GM18868 (cell line): ENCODE measurements around the gene OBSL1.
A peak's percentile ranks its signal among the peaks of the same experiment; 100 is the strongest.

Source experiments
- ATAC-seq: cut with Tn5 transposase; IDR thresholded peaks from one replicate; pipeline ENCODE4 v1.9.1; 2021; ENCODE audit warnings: mild to moderate bottlenecking, moderate library complexity; ENCODE audit not compliant: unreplicated experiment

The OBSL1 gene

DNA sequence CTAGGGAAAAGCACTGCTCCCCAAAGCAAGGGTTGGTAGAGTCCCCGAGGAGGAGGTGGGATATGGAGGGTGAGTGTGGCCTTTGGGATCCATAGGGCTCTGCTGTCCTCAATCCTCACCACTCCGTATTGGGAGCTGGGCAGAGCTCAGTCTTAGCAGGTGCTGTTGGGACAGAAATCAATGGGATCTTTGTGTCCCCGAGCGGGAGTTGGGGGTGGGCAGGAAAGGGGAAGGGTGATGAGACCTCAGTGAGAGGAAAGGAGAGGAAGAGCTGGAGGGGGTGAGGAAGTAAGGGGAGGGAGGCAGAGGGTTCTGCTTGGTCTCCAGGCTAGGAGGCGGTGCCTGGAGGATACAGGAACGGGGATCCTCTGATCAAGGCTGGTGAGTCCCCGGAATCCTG is 54.5 kb downstream of the OBSL1 start:
- ATAC-seq, result no peak

DNA sequence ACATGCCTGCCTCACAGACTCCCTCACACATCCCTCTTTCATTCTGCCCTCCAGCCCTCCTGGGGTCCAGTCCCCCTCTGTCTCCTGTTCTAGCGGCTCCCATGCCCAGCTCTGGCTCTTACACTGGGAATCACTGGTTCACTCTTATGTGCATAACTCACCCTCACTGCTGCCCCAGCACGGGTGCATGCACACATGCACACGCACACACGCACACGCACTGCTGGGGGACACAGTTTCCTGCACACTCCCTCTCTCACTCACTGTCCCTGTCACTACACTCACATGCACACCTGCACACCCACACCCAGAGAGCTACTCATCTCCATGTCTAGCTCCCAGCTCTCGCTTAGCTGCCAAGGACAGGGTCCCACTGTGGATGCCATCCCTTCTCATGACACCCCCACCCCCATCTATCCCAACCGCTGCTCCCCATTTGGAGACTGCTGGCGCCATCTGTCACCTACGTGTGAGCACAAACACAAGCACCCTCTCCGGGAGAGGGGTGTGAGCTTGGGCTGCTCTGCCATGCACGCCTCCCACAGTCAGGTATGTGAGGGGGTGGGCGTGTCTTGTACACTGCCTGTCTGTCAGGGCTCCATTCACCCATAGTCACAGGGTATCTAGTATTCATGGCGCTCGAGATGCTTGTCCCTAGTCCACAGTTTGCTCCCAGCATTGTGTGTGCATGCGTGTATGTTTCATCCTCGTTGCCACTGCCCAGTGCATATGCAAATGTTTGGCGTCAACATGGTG is 55.3 kb downstream of the OBSL1 start:
- ATAC-seq, result no peak

DNA sequence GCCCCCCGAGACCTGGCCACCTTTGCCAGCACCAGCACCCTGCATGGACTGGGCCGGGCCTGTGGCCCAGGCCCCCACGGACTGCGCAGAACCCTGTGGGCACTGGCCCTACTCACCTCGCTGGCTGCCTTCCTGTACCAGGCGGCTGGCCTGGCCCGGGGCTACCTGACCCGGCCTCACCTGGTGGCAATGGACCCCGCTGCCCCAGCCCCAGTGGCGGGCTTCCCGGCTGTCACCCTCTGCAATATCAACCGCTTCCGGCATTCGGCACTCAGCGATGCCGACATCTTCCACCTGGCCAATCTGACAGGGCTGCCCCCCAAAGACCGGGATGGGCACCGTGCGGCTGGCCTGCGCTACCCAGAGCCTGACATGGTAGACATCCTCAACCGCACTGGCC is 56.5 kb downstream of the OBSL1 start:
- no peak for ATAC-seq

DNA sequence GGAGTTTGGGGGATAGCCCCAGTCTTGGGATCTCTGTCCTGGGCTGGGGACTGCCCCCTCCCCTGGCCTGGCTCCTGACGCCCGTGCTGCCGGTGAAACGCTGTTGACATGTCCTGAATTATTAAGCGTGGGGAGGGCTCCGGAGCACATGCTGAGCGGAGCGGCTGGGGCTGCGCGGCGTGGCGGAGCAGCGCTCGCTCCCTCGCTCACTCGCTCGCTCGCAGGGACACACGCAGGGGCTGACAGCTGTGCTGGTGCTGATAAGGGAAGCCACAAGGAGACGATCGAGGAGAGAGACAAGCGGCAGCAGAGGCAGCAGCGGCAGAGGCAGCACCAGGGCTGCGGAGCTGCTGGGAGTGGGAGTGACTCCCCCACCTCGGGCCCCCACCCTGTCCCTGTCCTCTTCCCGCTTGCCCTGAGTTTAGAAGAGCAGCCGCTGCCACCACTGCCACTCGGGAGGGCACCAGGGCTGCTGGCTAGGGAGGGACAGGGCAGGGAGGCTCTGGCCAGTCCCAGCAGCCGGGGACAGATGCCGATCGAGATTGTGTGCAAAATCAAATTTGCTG is 57.1 kb downstream of the OBSL1 start, which contains the start of gene ASIC4:
Gene ASIC4, plus strand, starts transcription at position 287 of the 566 bp plus-strand sequence. Its CDS starts 243 bp downstream, at position 530.
- no peak for ATAC-seq

DNA sequence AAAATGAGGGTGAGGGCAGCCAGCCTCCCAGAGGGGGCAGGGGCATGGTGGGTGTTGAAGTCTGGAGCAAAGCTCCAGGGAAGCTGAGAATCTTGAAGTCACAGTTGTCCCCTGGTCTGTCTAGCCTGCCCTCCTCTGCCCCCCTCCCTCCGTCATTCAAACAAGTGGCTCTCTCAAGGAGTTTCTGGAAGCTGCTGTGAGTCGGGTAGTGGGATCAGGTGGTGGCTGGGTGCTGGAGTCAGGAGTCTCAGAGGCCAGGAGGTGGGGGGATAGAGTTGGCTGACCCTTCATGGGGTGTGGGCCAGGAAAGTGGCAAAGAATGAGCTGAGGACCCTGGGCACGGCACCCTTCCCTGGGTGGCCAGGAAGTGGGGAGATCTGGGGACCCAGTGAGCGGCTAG is 57.6 kb downstream of the OBSL1 start:
- no peak for ATAC-seq

DNA sequence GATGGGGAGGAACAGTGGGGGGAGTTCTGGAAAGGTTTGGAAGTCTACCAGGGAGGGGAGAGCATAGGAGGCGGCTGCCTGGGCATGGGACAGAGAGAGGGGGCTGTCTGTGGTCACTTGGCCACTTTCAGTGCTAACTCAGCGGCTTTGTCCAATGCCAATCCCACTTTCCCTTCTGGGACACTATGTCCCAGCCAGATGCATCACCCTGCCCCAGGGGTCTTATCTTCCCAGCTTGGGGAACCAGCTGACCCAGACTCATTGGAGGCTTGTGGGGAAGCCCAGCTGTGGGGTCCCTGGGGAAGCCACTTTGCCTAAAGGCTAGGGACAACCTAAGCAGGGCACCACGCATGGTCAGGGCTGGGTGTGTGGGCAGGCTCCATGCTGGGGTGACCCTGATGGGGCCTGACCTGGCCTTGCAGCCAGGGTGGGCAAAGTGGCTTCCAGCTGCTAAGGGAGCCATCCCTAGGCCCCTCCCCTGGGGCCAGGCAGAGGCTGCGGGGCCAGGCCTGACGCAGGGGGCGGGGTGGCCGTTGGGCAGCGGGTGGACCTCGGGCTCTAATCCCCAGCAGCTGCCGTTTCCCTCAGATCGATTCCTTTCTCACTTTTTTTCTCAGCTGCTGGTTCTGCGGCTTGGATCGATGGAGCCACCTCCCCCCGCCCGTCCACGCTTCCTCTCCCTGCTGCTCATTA is 58.7 kb downstream of the OBSL1 start:
- no peak for ATAC-seq

DNA sequence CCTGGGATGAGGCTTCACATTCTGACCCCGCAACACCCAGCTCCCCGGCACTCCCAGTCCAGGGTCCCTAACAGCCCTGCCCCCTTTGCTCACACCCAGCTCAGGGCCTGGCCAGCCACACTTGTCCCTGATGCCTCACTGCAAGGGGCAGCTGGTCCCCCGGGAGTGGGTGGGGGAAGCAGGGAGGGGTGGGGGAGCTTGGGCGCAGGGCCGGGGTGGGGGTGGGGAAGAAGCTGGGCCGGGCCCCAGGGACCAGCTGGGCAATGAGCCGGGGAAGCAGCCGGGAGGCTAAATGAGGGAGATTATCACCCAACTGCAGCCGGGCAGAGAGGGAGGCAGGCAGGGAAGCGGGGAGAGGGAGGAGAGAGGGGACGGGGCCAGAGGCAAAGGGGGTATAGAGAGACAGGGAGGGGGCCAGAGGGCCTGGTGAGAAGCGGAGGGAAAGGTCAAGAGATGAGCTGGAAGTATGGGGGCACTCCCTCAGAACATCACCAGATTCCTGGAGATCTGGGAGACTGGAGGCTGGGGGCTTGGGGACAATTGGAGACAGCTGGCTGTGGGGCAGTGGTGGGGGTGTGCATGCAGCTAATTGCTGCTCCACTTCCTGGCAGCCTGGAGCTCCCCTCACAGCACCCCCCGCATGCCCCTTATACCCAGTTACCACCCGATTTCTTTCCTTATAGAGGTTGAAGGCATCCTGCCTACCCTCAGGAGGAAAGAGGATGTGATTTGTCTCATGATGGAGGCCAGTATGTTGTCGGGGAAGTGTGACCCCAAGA is 59.6 kb downstream of the OBSL1 start:
- no peak for ATAC-seq

DNA sequence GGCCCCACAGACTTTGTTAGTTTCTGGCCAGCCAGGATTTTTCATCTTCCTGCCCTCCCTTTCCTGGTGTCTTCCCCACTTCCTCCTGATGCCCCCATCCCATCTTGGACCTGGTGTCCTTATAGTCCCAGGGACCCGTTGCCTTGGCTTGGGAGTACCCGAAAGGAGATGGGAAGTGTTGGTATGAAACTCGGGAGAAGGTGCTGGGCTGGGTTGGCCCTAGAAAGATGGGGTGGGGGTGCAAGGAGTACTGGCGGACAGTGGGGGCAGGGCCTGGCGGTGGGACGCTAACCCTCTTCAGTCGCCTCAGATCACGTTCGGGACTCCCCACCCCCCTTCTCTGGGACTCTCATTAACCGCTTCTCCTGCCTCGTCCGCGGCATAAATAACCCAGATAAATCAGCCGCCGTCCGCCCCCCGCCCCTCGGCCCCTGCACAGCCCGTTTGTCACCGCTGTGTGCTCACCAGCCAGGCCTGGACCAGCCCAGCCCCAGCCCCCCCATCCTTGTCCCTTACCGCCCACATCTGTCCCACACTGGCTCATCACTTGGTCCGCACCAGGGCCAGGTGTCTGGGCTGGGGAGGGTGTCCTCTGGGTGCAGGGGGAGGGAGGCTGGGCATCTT is 60.7 kb downstream of the OBSL1 start:
- no peak for ATAC-seq

DNA sequence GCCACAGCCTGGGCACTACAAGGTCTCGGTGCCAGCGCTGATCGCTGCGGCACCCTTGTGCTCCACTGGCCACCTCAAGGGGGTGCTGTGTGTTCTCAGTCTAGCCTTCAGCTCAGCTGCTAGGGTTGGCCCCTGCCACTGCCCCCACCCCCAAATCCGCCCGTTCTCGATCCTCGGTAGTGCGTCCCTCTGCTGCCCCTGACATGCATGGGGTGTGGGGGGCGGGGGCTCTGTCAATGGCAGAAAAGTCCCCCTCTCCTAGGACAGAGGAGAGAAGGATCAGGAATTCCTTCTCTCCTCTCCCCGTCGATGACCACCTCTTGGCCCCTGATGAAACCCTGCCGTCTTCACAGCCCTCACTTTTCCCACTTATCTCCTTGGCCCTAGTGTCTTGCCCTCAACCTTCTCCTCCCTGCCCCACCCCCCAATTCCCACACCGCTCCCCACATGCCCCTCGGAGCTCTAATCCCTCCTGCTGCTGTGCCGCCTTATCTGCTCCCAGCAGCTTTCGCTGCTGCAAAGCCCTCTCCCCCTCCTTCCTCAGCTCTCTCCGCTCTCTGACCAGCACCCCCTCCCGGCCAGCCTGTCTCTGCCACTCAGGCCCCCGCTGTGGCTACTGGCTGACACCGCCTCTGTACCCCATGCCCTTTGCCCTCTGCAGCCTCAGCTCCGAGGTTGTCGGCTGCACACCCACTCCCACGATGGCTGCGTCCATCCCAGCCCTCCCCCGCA is 61.4 kb downstream of the OBSL1 start:
- ATAC-seq, result peak; percentile 82

DNA sequence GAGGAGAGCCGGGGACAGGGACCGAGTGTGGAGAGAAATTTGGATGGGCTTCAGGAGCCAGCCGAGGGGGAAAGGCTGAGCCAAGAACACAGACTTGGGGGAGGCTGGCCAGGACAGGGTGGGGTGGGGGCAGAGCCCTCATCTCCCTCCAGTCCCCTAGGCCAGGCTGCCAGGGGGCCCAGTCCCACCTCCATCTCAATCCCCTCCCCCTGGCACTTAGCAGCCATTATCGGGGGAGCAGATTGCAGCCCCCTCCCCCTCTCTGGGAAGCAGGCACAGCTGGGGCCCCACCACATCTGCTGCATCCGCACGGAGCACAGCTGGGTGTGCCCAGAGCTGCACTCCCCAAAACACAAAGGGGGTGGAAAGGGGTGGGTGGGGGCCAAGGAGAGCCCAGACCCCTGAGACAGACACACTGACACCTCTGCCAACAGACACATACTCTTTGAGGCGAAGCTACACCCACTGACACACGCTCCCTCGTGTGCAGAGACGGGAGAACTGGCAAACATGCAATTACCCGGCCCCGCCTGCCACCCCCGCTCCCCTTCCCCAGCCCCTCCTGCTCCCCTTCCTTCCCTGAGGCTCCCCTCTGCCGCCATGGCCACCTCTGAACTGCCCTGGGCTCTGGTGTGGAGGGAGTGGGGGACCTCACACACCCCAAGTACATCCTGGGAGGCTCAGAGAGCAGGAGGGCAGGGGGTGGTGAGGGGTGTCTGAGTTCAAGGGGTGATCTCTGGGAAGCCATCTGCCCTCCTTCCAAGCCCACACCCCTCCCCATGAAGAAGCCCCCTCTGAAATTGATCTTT is 62.2 kb downstream of the OBSL1 start:
- ATAC-seq, result peak; percentile 17

DNA sequence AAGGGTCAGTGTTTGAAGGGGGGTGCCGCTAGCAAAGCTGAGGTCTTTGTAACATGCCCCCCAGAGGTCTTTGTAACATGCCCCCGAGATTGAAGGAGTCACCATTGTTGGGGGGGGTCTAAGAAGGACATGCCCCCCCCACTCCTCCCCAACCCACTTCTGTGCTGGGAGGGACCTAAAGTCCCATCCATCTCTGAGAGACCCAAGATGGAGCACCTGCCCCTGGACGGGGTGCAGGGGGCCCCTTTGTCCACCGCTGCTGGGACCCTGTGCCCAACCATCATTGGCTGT is 63.0 kb downstream of the OBSL1 start:
- no peak for ATAC-seq

DNA sequence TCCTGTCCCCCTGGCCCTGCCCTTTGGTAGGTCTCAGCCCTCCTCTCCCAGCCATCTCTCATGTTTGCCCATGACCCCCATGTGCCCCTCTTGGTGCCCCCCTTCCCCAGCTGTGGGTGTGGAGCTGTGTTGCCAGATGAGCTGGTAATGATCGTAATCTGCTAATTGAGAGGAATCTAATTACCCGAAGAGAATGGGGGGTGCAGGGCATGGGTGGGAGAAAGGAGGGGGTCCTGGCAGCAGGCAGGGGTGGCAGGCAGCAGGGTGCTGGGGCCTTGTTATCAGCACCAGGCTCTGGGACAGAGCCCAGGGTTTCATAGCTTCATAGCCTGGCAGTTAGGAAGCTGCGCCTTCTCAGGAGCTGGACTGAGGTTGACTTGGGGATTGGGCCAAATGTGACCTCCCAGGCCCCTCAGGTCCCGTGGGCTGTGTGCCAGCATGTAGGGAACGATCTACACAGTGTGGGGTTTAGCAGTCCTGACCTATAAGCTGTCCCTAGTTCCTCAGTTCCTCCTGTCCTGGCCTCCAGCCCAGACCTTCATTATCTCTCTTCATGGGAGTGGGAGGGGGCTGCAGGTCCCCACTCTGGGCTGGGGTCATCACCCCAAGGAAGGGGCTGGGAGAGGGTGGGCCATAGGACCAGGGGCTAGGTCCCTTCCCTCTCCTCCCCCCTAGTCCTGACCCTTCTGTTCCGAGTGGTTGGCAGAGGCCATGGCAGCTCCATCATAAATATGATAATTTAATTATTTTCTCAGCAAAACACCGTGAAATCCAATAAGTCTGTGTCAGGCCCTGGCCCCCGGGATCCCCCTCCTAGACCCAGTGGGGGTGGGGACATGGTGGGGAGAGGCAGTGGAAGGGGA is 63.5 kb downstream of the OBSL1 start:
- ATAC-seq, result no peak

DNA sequence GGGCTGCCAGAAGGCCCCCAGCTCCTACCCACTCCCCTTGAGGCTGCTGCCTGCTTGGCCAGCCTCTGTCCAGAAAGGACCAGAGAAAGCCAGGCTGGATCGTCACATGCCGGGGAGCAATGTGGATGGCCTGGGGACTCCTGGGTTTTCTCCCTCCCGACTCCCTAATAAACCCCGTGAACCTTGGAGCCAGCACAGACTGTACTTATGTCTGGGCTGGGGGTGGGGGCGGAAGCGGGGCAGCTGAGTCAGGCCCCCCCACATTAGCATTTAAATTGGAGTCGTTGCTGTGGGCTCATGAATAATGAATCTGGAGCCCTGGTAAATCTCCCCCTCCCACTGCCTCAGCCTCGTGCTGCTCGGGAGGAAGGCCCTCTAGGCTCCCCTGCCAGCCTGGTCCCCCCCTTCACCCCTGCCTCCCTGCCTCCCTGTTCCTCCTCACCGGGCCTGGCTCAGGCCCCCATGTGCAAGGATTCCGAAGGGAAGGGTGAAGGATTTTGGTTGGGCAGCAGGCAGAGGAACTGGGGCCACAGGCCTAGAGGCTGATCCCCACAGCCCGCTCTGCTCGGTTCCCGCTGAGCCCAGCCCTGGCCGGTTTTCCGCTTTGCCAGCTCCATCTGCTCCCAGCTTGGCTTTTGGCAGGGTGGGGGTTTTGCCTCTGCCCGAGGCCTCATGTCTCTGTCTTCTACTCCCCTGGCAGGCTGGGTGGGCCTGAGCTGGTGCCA is 64.4 kb downstream of the OBSL1 start:
- ATAC-seq, result no peak

DNA sequence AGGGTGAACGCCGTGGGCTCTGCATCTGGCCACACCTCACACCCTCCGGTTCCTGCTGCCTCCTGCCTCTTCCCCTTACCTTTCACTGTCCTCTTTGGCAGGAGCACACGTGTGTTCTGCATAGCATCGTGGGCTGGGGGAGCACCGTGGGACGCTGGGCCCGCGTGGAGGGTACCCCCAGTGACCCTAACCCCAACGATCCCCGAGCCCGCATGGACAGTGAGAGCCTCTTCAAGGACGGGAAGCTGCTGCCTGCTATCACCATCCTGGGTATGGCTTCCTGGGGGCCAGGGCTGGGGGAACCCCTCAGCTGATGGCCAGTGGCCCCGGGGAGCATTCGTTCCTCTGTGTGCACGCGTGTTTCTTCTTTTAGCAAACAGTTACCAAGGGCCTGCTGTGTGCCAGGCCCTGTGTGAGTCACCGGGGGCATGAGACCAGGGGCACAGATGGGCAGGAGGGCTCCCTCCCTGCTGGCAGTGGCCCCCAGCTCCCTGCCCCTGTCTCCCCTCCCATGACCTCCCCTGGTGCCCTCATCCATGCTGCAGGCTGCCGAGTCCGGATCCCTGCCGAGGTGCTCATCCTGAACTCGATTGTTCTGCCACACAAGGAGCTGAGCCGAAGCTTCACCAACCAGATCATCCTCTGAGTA is 65.1 kb downstream of the OBSL1 start:
- ATAC-seq, result no peak

DNA sequence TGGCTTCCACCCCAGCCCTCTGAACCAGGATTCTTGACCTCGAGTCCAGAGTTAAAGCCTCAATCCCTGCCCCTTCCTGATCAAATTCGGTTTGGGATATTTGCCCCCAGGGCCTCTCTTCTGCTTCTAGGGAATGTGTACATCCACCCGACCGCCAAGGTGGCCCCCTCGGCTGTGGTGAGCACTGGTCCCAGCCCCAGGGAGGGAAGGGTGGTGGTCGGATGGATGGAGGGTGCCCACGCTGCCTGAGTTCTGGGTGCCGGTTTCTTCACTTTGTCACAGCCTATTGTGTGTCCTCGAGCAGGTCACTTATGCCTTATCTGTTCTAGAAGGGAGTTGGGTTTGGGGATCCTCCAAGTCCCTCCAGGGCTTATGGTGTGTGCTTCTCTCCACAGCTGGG is 65.8 kb downstream of the OBSL1 start:
- no peak for ATAC-seq

DNA sequence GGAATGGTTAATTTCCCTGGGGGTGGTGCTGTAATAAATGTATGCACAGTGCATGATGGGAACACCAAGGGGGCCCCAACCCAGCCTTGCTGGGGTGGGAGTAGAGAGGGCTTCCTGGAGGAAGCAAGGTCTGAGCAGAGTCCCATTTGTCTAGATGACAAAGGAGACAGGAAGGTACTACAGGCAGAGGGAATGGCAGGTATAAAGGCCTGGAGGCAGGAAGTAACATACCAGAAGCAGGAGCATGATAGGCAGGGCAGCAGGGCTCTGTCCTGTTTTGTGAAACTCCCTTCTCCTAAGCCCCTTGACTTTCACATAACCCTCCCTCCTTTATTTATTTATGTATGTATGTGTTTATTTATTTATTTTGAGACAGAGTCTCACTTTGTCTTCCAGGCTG is 68.7 kb downstream of the OBSL1 start:
- ATAC-seq, result no peak

DNA sequence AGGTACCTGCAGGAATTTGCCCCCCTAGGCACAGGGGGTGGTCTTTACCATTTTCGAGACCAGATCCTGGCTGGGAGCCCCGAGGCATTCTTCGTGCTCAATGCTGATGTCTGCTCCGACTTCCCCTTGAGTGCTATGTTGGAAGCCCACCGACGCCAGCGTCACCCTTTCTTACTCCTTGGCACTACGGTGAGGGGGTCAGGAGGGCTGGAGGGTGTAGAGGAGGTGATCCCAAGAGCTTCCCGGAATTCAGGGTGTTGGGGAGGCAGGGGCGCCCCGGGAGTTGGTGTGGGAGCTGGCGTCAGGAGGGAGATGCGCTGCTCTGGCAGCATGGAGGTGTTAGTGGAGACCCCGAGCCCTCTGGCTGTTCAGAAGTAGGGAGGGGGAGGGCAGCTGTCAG is 69.5 kb downstream of the OBSL1 start:
- no peak for ATAC-seq
